Skeletal muscle tissue (tissue), 4 donors: Measurements from ENCODE around the gene SCN10A. TPM values are rescaled to one million over a fixed set of nuclear protein-coding genes. Genes with fewer than 3 reads are reported as not detected.

Experiments used
- H3K27ac ChIP-seq: one replicate; pipeline ENCODE4 v1.7.0; 2013; ENCODE audit warnings: mild to moderate bottlenecking, low read depth, low read length, inconsistent platforms
- H3K27me3 ChIP-seq, 3 donors: one replicate each; pipeline ENCODE4 v1.7.0; 2013; ENCODE audit warnings: low read length in 3 of 3; ENCODE audit not compliant: control insufficient read depth in 3 of 3, insufficient read depth in 3 of 3
- H3K36me3 ChIP-seq, 3 donors: one replicate each; pipeline ENCODE4 v1.7.0; 2013; ENCODE audit warnings: low read length in 3 of 3; ENCODE audit not compliant: control insufficient read depth in 3 of 3, insufficient read depth in 3 of 3
- H3K4me1 ChIP-seq, 3 donors: one replicate each; pipeline ENCODE4 v1.7.0; 2013; ENCODE audit warnings: low read length in 3 of 3, mild to moderate bottlenecking in 3 of 3; ENCODE audit not compliant: control insufficient read depth in 3 of 3, insufficient read depth in 3 of 3
- H3K4me3 ChIP-seq, 3 donors: one replicate each; pipeline ENCODE4 v1.7.0; 2013; ENCODE audit warnings: low read length in 3 of 3
- H3K9ac ChIP-seq, 3 donors: one replicate each; pipeline ENCODE4 v1.7.0; 2013; ENCODE audit warnings: low read length in 3 of 3, mild to moderate bottlenecking in 3 of 3, moderate library complexity in 2 of 3, low read depth in 1 of 3
- H3K9me3 ChIP-seq, 3 donors: one replicate each; pipeline ENCODE4 v1.7.0; 2013; ENCODE audit warnings: low read length in 3 of 3; ENCODE audit not compliant: control insufficient read depth in 3 of 3
- total RNA-seq: library from RNA; depleted of rRNA; stranded (reverse); fragments of >200 nt; gene quantifications from one replicate; pipeline ENCODE4 v1.2.3, GENCODE V29; 2014
- donor health status: Osteomylitis.

SCN10A gene
- total RNA-seq, 1 donor from 2014 or later = not detected

- H3K27ac ChIP-seq = no peak overlapping the region
- no peak overlapping the region for H3K4me3 ChIP-seq
- H3K36me3 ChIP-seq = no peaks in the 10 kb centered on the region
- peaks cover 0 to 6% (median 0%) of the 10 kb centered on the region in 3 donors for H3K27me3 ChIP-seq
- H3K9me3 ChIP-seq = no peaks in the 10 kb centered on the region
- H3K9ac ChIP-seq = no peak overlapping the region
- H3K4me1 ChIP-seq = no peaks in the 10 kb centered on the region
These were observed 90.1 kb downstream of the SCN10A start for GRCh38 chr3:38725726-38726419.

- Histone ChIP-seq H3K27me3 (peaks cover 0 to 9% (median 0%) of the 10 kb centered on the region in 3 donors), H3K4me1 (no peaks in the 10 kb centered on the region), H3K9me3 (no peaks in the 10 kb centered on the region), H3K9ac (no peak overlapping the region), H3K27ac (no peak overlapping the region), H3K36me3 (no peaks in the 10 kb centered on the region), H3K4me3 (no peak overlapping the region)
These were observed 91.7 kb downstream of the SCN10A start for GRCh38 chr3:38724392-38724736.

- Histone ChIP-seq H3K9me3 (no peaks in the 10 kb centered on the region), H3K4me3 (no peak overlapping the region), H3K27ac (no peak overlapping the region), H3K27me3 (peaks cover 0 to 9% (median 0%) of the 10 kb centered on the region in 3 donors), H3K36me3 (no peaks in the 10 kb centered on the region), H3K4me1 (no peaks in the 10 kb centered on the region), H3K9ac (no peak overlapping the region)
These were observed 92.2 kb downstream of the SCN10A start for GRCh38 chr3:38723569-38724391.

GRCh38 chr3:38722781-38723568, 93.0 kb downstream of the SCN10A start:
- H3K9ac ChIP-seq = no peak overlapping the region
- no peak overlapping the region for H3K27ac ChIP-seq
- no peaks in the 10 kb centered on the region for H3K36me3 ChIP-seq
- H3K9me3 ChIP-seq = no peaks in the 10 kb centered on the region
- H3K4me1 ChIP-seq = no peaks in the 10 kb centered on the region
- H3K27me3 ChIP-seq = peaks cover 0 to 9% (median 0%) of the 10 kb centered on the region in 3 donors
- H3K4me3 ChIP-seq = no peak overlapping the region

GRCh38 chr3:38721207-38721772, 94.7 kb downstream of the SCN10A start:
- H3K27ac ChIP-seq = no peak overlapping the region
- H3K36me3 ChIP-seq = no peaks in the 10 kb centered on the region
- H3K4me1 ChIP-seq = no peaks in the 10 kb centered on the region
- H3K27me3 ChIP-seq = peaks cover 0 to 9% (median 0%) of the 10 kb centered on the region in 3 donors
- no peak overlapping the region for H3K9ac ChIP-seq
- no peak overlapping the region for H3K4me3 ChIP-seq
- H3K9me3 ChIP-seq = no peaks in the 10 kb centered on the region

GRCh38 chr3:38720465-38720864, 95.6 kb downstream of the SCN10A start:
- no peaks in the 10 kb centered on the region for H3K36me3 ChIP-seq
- H3K9ac ChIP-seq = no peak overlapping the region
- no peak overlapping the region for H3K27ac ChIP-seq
- H3K4me3 ChIP-seq = no peak overlapping the region
- no peaks in the 10 kb centered on the region for H3K4me1 ChIP-seq
- H3K9me3 ChIP-seq = no peaks in the 10 kb centered on the region
- peaks cover 0 to 9% (median 0%) of the 10 kb centered on the region in 3 donors for H3K27me3 ChIP-seq

- H3K4me1 ChIP-seq = no peaks in the 10 kb centered on the region
- H3K36me3 ChIP-seq = no peaks in the 10 kb centered on the region
- H3K9ac ChIP-seq = no peak overlapping the region
- no peak overlapping the region for H3K4me3 ChIP-seq
- peaks cover 0 to 7% (median 0%) of the 10 kb centered on the region in 3 donors for H3K27me3 ChIP-seq
- no peaks in the 10 kb centered on the region for H3K9me3 ChIP-seq
- H3K27ac ChIP-seq = no peak overlapping the region
These were observed 98.4 kb downstream of the SCN10A start for GRCh38 chr3:38717355-38718240.

GRCh38 chr3:38713121-38713520, 102.9 kb downstream of the SCN10A start:
- H3K9ac ChIP-seq = no peak overlapping the region
- H3K9me3 ChIP-seq = no peaks in the 10 kb centered on the region
- H3K27ac ChIP-seq = no peak overlapping the region
- no peaks in the 10 kb centered on the region for H3K4me1 ChIP-seq
- no peaks in the 10 kb centered on the region for H3K36me3 ChIP-seq
- H3K4me3 ChIP-seq = no peak overlapping the region
- peaks cover 0 to 3% (median 2%) of the 10 kb centered on the region in 3 donors for H3K27me3 ChIP-seq

- H3K27ac ChIP-seq = no peak overlapping the region
- no peaks in the 10 kb centered on the region for H3K4me1 ChIP-seq
- H3K4me3 ChIP-seq = no peak overlapping the region
- no peak overlapping the region for H3K9ac ChIP-seq
- H3K36me3 ChIP-seq = no peaks in the 10 kb centered on the region
- no peaks in the 10 kb centered on the region for H3K9me3 ChIP-seq
- peaks cover 0 to 3% (median 2%) of the 10 kb centered on the region in 3 donors for H3K27me3 ChIP-seq
These were observed 104.7 kb downstream of the SCN10A start for GRCh38 chr3:38711321-38711720.
